Fibroblast of skin of left biceps (primary cell): ENCODE measurements around the gene DGKI.
"Not testable (repeated sequence)": the region's sequence is repeated elsewhere in the genome, so short reads cannot be mapped to it uniquely, and the experiment has no call there.

Experiments used
- DNase-seq, 2 experiments: peaks; one replicate each; pipeline ENCODE4 v3.0.0-alpha.2; 2013; ENCODE audit warnings: low read depth in 2 of 2

DGKI gene

GRCh38 chr7:137742051-137742450 is 104.7 kb downstream of the DGKI start:
- no peak for DNase-seq

- no peak for DNase-seq
These were observed 105.3 kb downstream of the DGKI start for GRCh38 chr7:137741443-137741842.

GRCh38 chr7:137734221-137734620 is 112.6 kb downstream of the DGKI start:
- DNase-seq, result no peak

- no peak for DNase-seq
These were observed 114.6 kb downstream of the DGKI start for GRCh38 chr7:137732168-137732567.

GRCh38 chr7:137731436-137731835 is 115.3 kb downstream of the DGKI start:
- DNase-seq, result peak; percentile 32 to 35

GRCh38 chr7:137728426-137728825 is 118.3 kb downstream of the DGKI start:
- no peak for DNase-seq

- DNase-seq, result no peak
These were observed 119.4 kb downstream of the DGKI start for GRCh38 chr7:137727413-137727812.

- no peak for DNase-seq
These were observed 128.4 kb downstream of the DGKI start for GRCh38 chr7:137718355-137718754.

GRCh38 chr7:137717811-137718271 is 128.9 kb downstream of the DGKI start:
- no peak for DNase-seq

- no peak for DNase-seq
These were observed 129.7 kb downstream of the DGKI start for GRCh38 chr7:137717045-137717444.

- no peak for DNase-seq
These were observed 130.7 kb downstream of the DGKI start for GRCh38 chr7:137716061-137716460.

- no peak for DNase-seq
These were observed 131.2 kb downstream of the DGKI start for GRCh38 chr7:137715533-137715932.

- no peak for DNase-seq
These were observed 131.7 kb downstream of the DGKI start for GRCh38 chr7:137715121-137715520.

- not testable (repeated sequence) for DNase-seq
These were observed 140.4 kb downstream of the DGKI start for GRCh38 chr7:137706330-137706729.

- DNase-seq, result no peak
These were observed 142.1 kb downstream of the DGKI start for GRCh38 chr7:137704723-137705122.

GRCh38 chr7:137703291-137704010 is 143.3 kb downstream of the DGKI start:
- no peak for DNase-seq

- no peak for DNase-seq
These were observed 149.8 kb downstream of the DGKI start for GRCh38 chr7:137696988-137697387.

- no peak for DNase-seq
These were observed 150.4 kb downstream of the DGKI start for GRCh38 chr7:137696376-137696775.

- DNase-seq, result no peak
These were observed 150.8 kb downstream of the DGKI start for GRCh38 chr7:137695942-137696341.

- DNase-seq, result no peak
These were observed 151.3 kb downstream of the DGKI start for GRCh38 chr7:137695494-137695893.

GRCh38 chr7:137694405-137694804 is 152.4 kb downstream of the DGKI start:
- DNase-seq, result no peak

- DNase-seq, result no peak
These were observed 154.4 kb downstream of the DGKI start for GRCh38 chr7:137692399-137692798.

- DNase-seq, result no peak
These were observed 155.2 kb downstream of the DGKI start for GRCh38 chr7:137691566-137691965.

GRCh38 chr7:137690635-137691034 is 156.1 kb downstream of the DGKI start:
- no peak for DNase-seq
